Adrenal gland (tissue), 12 donors: ENCODE data around the gene AIP. TPM values are rescaled to one million over a fixed set of nuclear protein-coding genes. Genes with fewer than 3 reads are reported as not detected.
A peak's percentile ranks its signal among the peaks of the same experiment; 100 is the strongest.

Experiments
- DNase-seq, 7 donors: peaks; one replicate each; pipeline ENCODE4 v3.0.0-alpha.2; 2019 to 2020
- H3K27ac ChIP-seq, 5 donors: fragments of 200-600 bp; sonication (generic) in 4 of 5; 1 replicate in 3 of 5; 2 replicates in 2 of 5; pipeline versions ENCODE4 v1.5.1 to v1.8.0; 2016 to 2020; ENCODE audit warnings: mild to moderate bottlenecking in 1 of 5
- H3K27me3 ChIP-seq: fragments of 200-600 bp; 2 replicates; pipeline ENCODE4 v1.8.0; 2021
- H3K36me3 ChIP-seq, 2 donors: fragments of 200-600 bp; replicated peaks in 1 of 2; 1 replicate in 1 of 2; 2 replicates in 1 of 2; pipeline versions ENCODE4 v1.5.1 to v1.8.0; 2018 to 2022
- H3K4me1 ChIP-seq, 2 donors: fragments of 200-600 bp; replicated peaks in 1 of 2; 1 replicate in 1 of 2; 2 replicates in 1 of 2; pipeline versions ENCODE4 v1.5.1 to v1.8.0; 2018 to 2021
- H3K4me3 ChIP-seq, 4 donors: fragments of 200-600 bp; sonication (generic) in 3 of 4; one replicate each; pipeline ENCODE4 v1.5.1; 2016 to 2018
- H3K9me3 ChIP-seq, 3 donors: fragments of 200-600 bp; sonication (generic) in 1 of 3; replicated peaks in 1 of 3; 1 replicate in 2 of 3; 2 replicates in 1 of 3; pipeline versions ENCODE4 v1.5.1 to v1.8.0; 2016 to 2021
- CTCF ChIP-seq, 6 experiments: fragments of 450-650 bp in 4 of 6; fragments of 200-600 bp in 2 of 6; sonication (generic) in 1 of 6; IDR thresholded peaks; 1 replicate in 5 of 6; 2 replicates in 1 of 6; pipeline versions ENCODE4 v1.5.1 to v1.8.0; 2016 to 2021; ENCODE audit warnings: antibody characterized with exemption in 6 of 6, mild to moderate bottlenecking in 2 of 6, moderate library complexity in 1 of 6
- POLR2A ChIP-seq, 2 donors: fragments of 450-650 bp; IDR thresholded peaks; one replicate each; pipeline ENCODE4 v1.6.1; 2017; ENCODE audit warnings: antibody characterized with exemption in 2 of 2, mild to moderate bottlenecking in 2 of 2, moderate library complexity in 1 of 2
- WGBS, 4 donors: extraction: QIAGEN DNeasy Blood & Tissue Kit in 2 of 4; methylation state at CpG; one replicate each; pipeline versions ENCODE4 v1.1.5 to v1.1.7; 2013 to 2017; 5-methylcytosine and 5-hydroxymethylcytosine counted together
- intact Hi-C, 2 donors: fragments of 100-400 bp; cut with DNase I; formaldehyde crosslinking; loops; one replicate each; pipeline versions ENCODE4 v1.14.1 to v1.15.0; 2022 to 2023
- polyA plus RNA-seq, 3 donors: library from polyadenylated mRNA; stranded (reverse); fragments of 200-250 nt in 2 of 3; fragments of 350-450 nt in 1 of 3; fragmentation: Illumina TruSeq in 1 of 3; extraction: RNeasy Lipid Tissue Mini Kit (QIAGEN cat#74804) in 1 of 3; gene quantifications; one replicate each; pipeline ENCODE4 v1.2.3, GENCODE V29; 2013 to 2014
- total RNA-seq, 9 donors: library from RNA; depleted of rRNA in 4 of 9; stranded (reverse); fragments of >200 nt in 4 of 9; fragments of 120-200 nt in 1 of 9; fragmentation: NEBNext Ultra II Directional in 1 of 9; extraction: Animal tissue kit (Norgen Biotek cat#: 25700) in 1 of 9; gene quantifications; one replicate each; pipeline versions ENCODE4 v1.1.0 to v1.2.4, GENCODE V29; 2013 to 2023
- donor health status: healthy with polysubstance abuse.
- donor health status: Bipolar disorder and iron deficiency.
- donor health status: DM: yes; HTN: yes; CAD: no.
- donor health status: DM: no; HTN: no; CAD: no.
- donor health status: DM: no; HTN: no; CAD: no.
- donor health status: DM: yes; HTN: yes; CAD: no.

AIP gene
- total and polyA plus RNA-seq, 12 donors: 35.3 to 152 (median 83.9) TPM

- intact Hi-C loops: no loop called here
- TF ChIP-seq CTCF (IDR thresholded peaks at IDR 0.05): no peak
- TF ChIP-seq POLR2A (IDR thresholded peaks at IDR 0.05): no peak
- 0 to 38% (median 23%) methylated on average over 8 to 45 of the region's 45 CpGs for WGBS, 4 donors
- Histone ChIP-seq H3K27ac (peak overlapping the region; percentile 39 to 98 (median 91)), H3K36me3 (peaks cover 0 to 32% of the 10 kb centered on the region in 2 donors), H3K4me1 (peaks cover 0 to 23% of the 10 kb centered on the region in 2 donors), H3K27me3 (no peaks in the 10 kb centered on the region), H3K4me3 (peak overlapping the region; percentile 11 to 94 (median 52)), H3K9me3 (no peaks in the 10 kb centered on the region)
- no peak for DNase-seq
Measured at GRCh38 chr11:67442504-67443404, 40.1 kb upstream of the AIP start.

- intact Hi-C loops: no loop called here
- 79 to 89% (median 85%) methylated on average over 5 of the region's 5 CpGs for WGBS, 4 donors
- no peak overlapping the region for H3K27ac ChIP-seq
- TF ChIP-seq POLR2A (IDR thresholded peaks at IDR 0.05) (no peak), CTCF (IDR thresholded peaks at IDR 0.05) (no peak)
- no peaks in the 10 kb centered on the region for H3K9me3 ChIP-seq
- peaks cover 0 to 16% of the 10 kb centered on the region in 2 donors for H3K4me1 ChIP-seq
- no peak overlapping the region for H3K4me3 ChIP-seq
- H3K27me3 ChIP-seq: no peaks in the 10 kb centered on the region
- no peak for DNase-seq
- peaks cover 0 to 14% of the 10 kb centered on the region in 2 donors for H3K36me3 ChIP-seq
Measured at GRCh38 chr11:67445515-67445914, 37.3 kb upstream of the AIP start.

GRCh38 chr11:67448220-67448609, 34.6 kb upstream of the AIP start:
- Histone ChIP-seq H3K9me3 (no peaks in the 10 kb centered on the region), H3K4me3 (no peak overlapping the region), H3K36me3 (no peaks in the 10 kb centered on the region), H3K27ac (no peak overlapping the region), H3K27me3 (no peaks in the 10 kb centered on the region), H3K4me1 (peaks cover 0 to 8% of the 10 kb centered on the region in 2 donors)
- TF ChIP-seq CTCF (IDR thresholded peaks at IDR 0.05) (no peak), POLR2A (IDR thresholded peaks at IDR 0.05) (no peak)
- intact Hi-C loops: no loop called here
- no peak for DNase-seq
- WGBS, 4 donors: 90 to 94% (median 92%) methylated on average over 5 to 7 of the region's 7 CpGs

GRCh38 chr11:67449116-67449844, 33.5 kb upstream of the AIP start:
- WGBS, 4 donors: 61 to 73% (median 65%) methylated on average over 9 of the region's 9 CpGs
- Histone ChIP-seq H3K36me3 (no peaks in the 10 kb centered on the region), H3K9me3 (no peaks in the 10 kb centered on the region), H3K27me3 (no peaks in the 10 kb centered on the region), H3K27ac (peak overlapping the region in 1 of 5 donors; percentile 45), H3K4me1 (peaks cover 0 to 2% of the 10 kb centered on the region in 2 donors), H3K4me3 (no peak overlapping the region)
- TF ChIP-seq POLR2A (IDR thresholded peaks at IDR 0.05): no peak
- no peak for TF ChIP-seq CTCF (IDR thresholded peaks at IDR 0.05)
- intact Hi-C loops: no loop called here
- DNase-seq: no peak
